Lung (tissue), 12 donors: Measurements from ENCODE around the gene ANAPC1. TPM values are rescaled to one million over a fixed set of nuclear protein-coding genes. Genes with fewer than 3 reads are reported as not detected.
"Not testable (repeated sequence)": the region's sequence is repeated elsewhere in the genome, so short reads cannot be mapped to it uniquely, and the experiment has no call there.

ENCODE experiments used
- ATAC-seq: fragments of 200-7000 bp; cut with Tn5 transposase; one replicate; pipeline ENCODE4 v1.9.1; 2020; ENCODE audit warnings: moderate number of reproducible peaks; ENCODE audit not compliant: insufficient read depth, low FRiP score
- DNase-seq, 3 donors: peaks; one replicate each; pipeline ENCODE4 v3.0.0-alpha.2; 2013 to 2017
- H3K27ac ChIP-seq, 2 donors: one replicate each; pipeline ENCODE4 v1.5.1; 2013; ENCODE audit warnings: mild to moderate bottlenecking in 2 of 2, moderate library complexity in 2 of 2, control low read depth in 1 of 2, inconsistent platforms in 1 of 2, low read depth in 1 of 2, low read length in 1 of 2
- H3K27me3 ChIP-seq, 3 donors: one replicate each; pipeline ENCODE4 v1.5.1; 2013; ENCODE audit warnings: low read length in 2 of 3; ENCODE audit not compliant: control insufficient read depth in 3 of 3, insufficient read depth in 3 of 3
- H3K36me3 ChIP-seq, 4 donors: one replicate each; pipeline ENCODE4 v1.5.1; 2013; ENCODE audit warnings: low read length in 4 of 4, mild to moderate bottlenecking in 1 of 4, moderate library complexity in 1 of 4; ENCODE audit not compliant: control insufficient read depth in 4 of 4, insufficient read depth in 4 of 4
- H3K4me1 ChIP-seq, 5 donors: one replicate each; pipeline ENCODE4 v1.5.1; 2013; ENCODE audit warnings: low read length in 5 of 5, mild to moderate bottlenecking in 2 of 5, moderate library complexity in 1 of 5; ENCODE audit not compliant: control insufficient read depth in 5 of 5, insufficient read depth in 5 of 5
- H3K4me3 ChIP-seq: one replicate; pipeline ENCODE4 v1.5.1; 2013; ENCODE audit warnings: mild to moderate bottlenecking, control low read depth, moderate library complexity
- H3K9ac ChIP-seq, 2 donors: one replicate each; pipeline ENCODE4 v1.5.1; 2013; ENCODE audit warnings: low read length in 2 of 2, control low read depth in 1 of 2; ENCODE audit not compliant: insufficient read depth in 1 of 2
- H3K9me3 ChIP-seq, 4 donors: one replicate each; pipeline ENCODE4 v1.5.1; 2013; ENCODE audit warnings: low read length in 3 of 4, mild to moderate bottlenecking in 1 of 4, moderate library complexity in 1 of 4; ENCODE audit not compliant: control insufficient read depth in 4 of 4, insufficient read depth in 3 of 4
- CTCF ChIP-seq: IDR thresholded peaks from 2 replicates; pipeline ENCODE4 v1.5.1; 2012; ENCODE audit warnings: mild to moderate bottlenecking; ENCODE audit errors: control extremely low read depth, extremely low read depth
- WGBS, 2 donors: extraction: QIAGEN DNeasy Blood & Tissue Kit; methylation state at CpG; one replicate each; pipeline ENCODE4 v1.1.7; 2013; 5-methylcytosine and 5-hydroxymethylcytosine counted together
- polyA plus RNA-seq, 2 donors: library from polyadenylated mRNA; stranded (reverse); fragments of 200-250 nt; gene quantifications; one replicate each; pipeline ENCODE4 v1.2.1, GENCODE V29; 2013
- total RNA-seq, 2 donors: library from RNA; depleted of rRNA in 1 of 2; stranded (reverse); fragments of >200 nt in 1 of 2; gene quantifications; one replicate each; pipeline ENCODE4 v1.2.1, GENCODE V29; 2014 to 2021
- donor health status: control.
- donor health status: control.
- donor health status: Bipolar disorder and iron deficiency.
- donor health status: healthy.
- donor health status: DM: yes; HTN: yes; CAD: no.

Gene ANAPC1
- total and polyA plus RNA-seq, 4 donors: 6.6 to 64.4 (median 22.7) TPM

- H3K27me3 ChIP-seq: no peaks in the 10 kb centered on the region
- 51 to 54% methylated on average over 2 of the region's 2 CpGs for WGBS, 2 donors
- H3K9ac ChIP-seq: no peak overlapping the region
- ATAC-seq (no peak), DNase-seq (peak in 2 of 3 donors; percentile 37 to 67)
- H3K27ac ChIP-seq: no peak overlapping the region
- H3K4me1 ChIP-seq: peaks cover 0 to 15% (median 2%) of the 10 kb centered on the region in 5 donors
- no peaks in the 10 kb centered on the region for H3K9me3 ChIP-seq
- H3K36me3 ChIP-seq: no peaks in the 10 kb centered on the region
- TF ChIP-seq CTCF: no peak
- H3K4me3 ChIP-seq: no peak overlapping the region
These were observed 26.8 kb upstream of the ANAPC1 start for GRCh38 chr2:111910609-111911277.

GRCh38 chr2:111909997-111910396, 26.0 kb upstream of the ANAPC1 start:
- ATAC-seq, H3K9ac ChIP-seq, H3K27me3 ChIP-seq, H3K36me3 ChIP-seq, H3K9me3 ChIP-seq, H3K4me3 ChIP-seq, DNase-seq, H3K27ac ChIP-seq: not testable (repeated sequence)
- peaks cover 0 to 15% (median 3%) of the 10 kb centered on the region in 5 donors for H3K4me1 ChIP-seq
- 91 to 94% methylated on average over 4 of the region's 4 CpGs for WGBS, 2 donors

- Histone ChIP-seq H3K36me3 (no peaks in the 10 kb centered on the region), H3K9ac (no peak overlapping the region), H3K4me3 (no peak overlapping the region), H3K9me3 (no peaks in the 10 kb centered on the region), H3K27ac (no peak overlapping the region), H3K27me3 (no peaks in the 10 kb centered on the region), H3K4me1 (peaks cover 0 to 19% (median 7%) of the 10 kb centered on the region in 5 donors)
- no peak for TF ChIP-seq CTCF
- DNase-seq: no peak
- 80 to 82% methylated on average over 3 of the region's 3 CpGs for WGBS, 2 donors
- ATAC-seq: no peak
These were observed 25.1 kb upstream of the ANAPC1 start for GRCh38 chr2:111909079-111909478.

- 71 to 79% methylated on average over 1 of the region's 1 CpG for WGBS, 2 donors
- no peak for TF ChIP-seq CTCF
- ATAC-seq (no peak), DNase-seq (no peak)
- Histone ChIP-seq H3K9me3 (no peaks in the 10 kb centered on the region), H3K27ac (no peak overlapping the region), H3K36me3 (no peaks in the 10 kb centered on the region), H3K4me1 (peaks cover 0 to 19% (median 7%) of the 10 kb centered on the region in 5 donors), H3K4me3 (no peak overlapping the region), H3K27me3 (no peaks in the 10 kb centered on the region), H3K9ac (no peak overlapping the region)
These were observed 24.6 kb upstream of the ANAPC1 start for GRCh38 chr2:111908578-111908977.
